Fibroblast of the conjunctiva (primary cell): ENCODE measurements around the gene SLC22A15.
"Not testable (repeated sequence)": the region's sequence is repeated elsewhere in the genome, so short reads cannot be mapped to it uniquely, and the experiment has no call there.

Source experiments
- DNase-seq: peaks from one replicate; pipeline ENCODE4 v3.0.0-alpha.2; 2010; ENCODE audit warnings: low read depth

SLC22A15 gene

GRCh38 chr1:115980998-115981993 is 5.0 kb downstream of the SLC22A15 start:
- peak; percentile 59 for DNase-seq

GRCh38 chr1:115982400-115982799 is 6.1 kb downstream of the SLC22A15 start:
- DNase-seq: no peak

GRCh38 chr1:115983584-115983983 is 7.3 kb downstream of the SLC22A15 start:
- DNase-seq: no peak

DNA sequence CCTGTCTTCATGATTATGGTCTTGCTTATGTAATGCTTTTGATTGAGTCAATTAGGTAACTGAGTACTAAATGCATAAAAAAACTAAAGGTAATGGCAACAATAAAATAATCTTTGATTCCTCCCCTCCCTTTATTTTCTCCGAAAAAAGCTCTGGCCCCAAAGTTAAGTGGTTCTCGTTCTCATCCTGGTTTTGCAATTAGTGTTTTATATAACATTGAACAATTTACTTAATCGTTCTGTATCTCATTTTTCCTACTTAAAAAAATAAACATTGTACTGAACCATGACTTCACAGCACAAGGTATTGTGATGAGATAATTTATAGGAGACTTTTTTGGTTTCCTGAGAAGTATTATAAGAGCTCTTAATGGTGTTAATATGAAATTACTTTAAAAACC is 11.3 kb downstream of the SLC22A15 start:
- DNase-seq: no peak

- no peak for DNase-seq
Measured at GRCh38 chr1:115988953-115989352, 12.6 kb downstream of the SLC22A15 start.

DNA sequence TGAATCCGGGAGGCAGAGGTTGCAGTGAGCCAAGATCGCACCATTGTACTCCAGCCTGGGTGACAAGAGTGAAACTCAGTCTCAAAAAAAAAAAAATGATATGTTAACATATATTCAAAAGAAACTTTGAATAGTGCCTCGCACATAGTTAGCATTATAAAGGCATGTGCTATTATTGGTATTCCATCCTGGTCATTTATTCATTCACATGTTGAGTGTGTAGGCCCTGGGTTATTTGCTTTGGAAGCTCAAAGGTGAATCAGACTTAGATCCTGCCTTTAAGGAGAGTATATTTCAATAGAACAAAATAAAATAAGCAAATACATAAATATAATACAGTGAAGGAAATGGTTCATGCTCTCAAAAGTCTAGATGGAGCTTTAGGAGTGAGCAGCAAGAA is 13.4 kb downstream of the SLC22A15 start:
- DNase-seq: no peak

DNA sequence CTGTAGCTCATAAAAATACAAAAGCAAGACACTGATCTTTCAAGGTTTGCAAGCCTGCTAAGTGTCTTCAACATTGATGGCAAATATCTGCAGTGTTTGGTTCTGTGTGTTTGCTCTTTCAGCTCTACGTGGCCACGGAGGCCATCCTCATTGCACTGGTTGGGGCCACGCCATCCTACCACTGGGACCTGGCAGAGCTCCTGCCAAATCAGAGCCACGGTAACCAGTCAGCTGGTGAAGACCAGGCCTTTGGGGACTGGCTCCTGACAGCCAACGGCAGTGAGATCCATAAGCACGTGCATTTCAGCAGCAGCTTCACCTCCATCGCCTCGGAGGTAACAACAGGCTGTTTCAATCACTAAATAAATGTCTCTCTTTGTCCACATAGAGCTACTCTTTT is 15.6 kb downstream of the SLC22A15 start:
- DNase-seq: no peak

DNA sequence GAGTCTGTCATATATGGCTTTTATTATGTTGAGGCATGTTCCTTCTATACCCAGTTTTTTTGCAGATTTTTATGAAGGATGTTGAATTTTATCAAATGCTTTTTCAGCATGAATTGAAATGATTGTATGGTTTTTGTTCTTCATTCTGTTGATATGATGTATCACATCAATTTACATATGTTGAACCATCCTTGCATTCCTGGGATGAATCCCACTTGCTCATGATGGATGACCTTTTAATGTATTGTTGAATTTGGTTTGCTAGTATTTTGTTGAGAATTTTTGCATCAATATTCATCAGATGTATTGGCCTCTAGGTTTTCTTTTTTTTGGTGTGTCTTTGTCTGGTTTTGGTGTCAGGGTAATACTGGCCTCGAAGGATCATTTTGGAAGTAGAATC is 21.6 kb downstream of the SLC22A15 start:
- not testable (repeated sequence) for DNase-seq

DNA sequence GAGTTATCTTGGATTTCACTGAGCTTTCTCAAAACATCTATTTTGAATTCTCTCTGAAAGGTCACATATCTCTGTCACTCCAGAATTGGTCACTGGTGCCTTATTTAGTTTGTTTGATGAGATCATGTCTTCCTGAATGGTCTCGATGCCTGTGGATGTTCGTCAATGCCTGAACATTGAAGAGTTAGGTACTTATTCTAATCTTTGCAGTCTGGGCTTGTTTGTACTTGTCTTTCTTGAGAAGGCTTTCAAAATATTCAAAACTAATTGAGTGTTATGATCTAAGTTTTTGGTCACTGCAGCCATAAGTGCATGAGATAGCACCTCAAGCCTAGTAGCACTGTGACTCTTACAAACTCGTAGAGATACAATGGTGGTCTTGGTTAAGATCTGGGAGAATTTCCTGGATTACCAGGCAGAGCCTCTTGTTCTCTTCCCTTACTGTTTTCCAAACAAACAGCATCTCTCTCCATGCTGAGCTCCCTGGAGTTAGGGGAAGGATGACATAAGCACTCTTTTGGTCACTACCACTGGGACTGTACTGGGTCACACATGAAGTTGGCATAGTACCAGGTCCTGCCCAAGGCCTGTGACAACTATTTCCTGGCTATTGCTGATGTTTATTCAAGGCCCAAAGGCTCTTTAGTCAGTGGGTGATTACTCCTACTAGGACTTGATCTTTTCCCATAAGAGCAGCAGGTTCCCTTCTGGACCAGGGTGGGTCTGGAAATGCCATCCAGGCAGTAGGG is 25.6 kb downstream of the SLC22A15 start:
- DNase-seq: no peak

DNA sequence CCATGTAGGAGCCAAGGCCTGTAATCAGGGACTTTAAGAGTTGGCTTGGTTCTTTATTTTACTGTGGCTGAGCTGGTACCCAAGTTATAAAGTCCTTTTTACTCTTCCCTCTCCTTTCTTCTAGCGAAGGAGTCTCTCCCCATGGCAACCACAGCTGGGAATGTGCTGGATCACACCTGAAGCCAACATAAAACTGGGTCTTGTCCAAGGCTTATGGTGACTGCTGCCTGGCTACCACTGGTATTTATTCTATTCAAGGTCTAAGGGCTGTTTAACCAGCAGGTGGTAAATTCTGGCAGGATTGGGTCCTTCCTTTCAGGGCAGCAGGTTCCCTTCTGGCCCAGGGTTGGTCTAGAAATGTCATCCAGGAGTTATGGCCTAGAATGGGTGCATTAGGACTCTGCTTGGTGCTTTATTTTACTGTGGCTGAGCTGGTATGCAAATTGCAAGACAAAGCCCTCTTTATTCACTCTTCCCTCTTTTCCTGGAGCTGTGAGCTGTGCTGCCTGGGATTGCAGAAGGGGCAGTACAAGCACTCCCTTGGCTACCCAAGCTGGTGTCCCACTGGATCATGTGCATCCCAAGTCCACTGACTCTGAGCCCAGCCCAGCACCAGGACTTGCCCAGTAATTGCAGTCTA is 26.6 kb downstream of the SLC22A15 start:
- DNase-seq: no peak

- no peak for DNase-seq
Measured at GRCh38 chr1:116003823-116004222, 27.5 kb downstream of the SLC22A15 start.

- no peak for DNase-seq
Measured at GRCh38 chr1:116006486-116006964, 30.2 kb downstream of the SLC22A15 start.

DNA sequence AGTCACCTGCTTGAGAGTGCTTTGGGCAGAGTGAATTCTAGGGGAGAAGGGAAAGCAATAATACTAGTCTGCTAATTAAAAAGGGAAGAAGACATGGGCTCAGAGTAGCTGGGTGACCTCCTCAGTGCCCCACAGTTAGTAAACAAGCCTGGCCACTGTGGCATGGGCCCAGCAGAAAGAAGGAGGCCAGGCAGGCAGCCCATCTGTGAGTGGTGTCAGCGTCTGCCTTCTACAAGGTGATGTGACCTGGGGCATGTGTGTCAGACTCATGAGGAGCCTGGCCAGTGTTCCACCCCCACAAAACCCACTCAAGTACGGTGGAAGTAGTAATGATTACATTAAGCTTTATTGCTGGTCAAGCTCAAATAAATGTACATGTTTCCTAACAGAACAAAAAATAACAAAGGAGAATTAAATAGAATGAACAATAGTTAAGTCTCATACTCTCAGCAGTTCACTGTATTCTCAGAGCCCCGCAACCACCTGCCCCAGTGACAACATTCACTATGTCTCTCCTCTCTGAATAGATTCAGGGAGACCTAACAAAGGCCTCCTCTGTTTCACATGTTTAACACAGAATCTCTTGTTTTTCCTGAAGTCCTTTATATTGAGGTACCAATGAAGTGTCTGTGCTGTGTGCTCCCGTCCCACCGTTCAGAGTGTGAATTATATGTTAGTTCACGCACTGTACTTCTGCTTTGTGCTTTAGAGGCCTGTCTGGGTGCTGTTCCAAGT is 32.5 kb downstream of the SLC22A15 start:
- no peak for DNase-seq

GRCh38 chr1:116012716-116013115 is 36.4 kb downstream of the SLC22A15 start:
- DNase-seq: no peak

- DNase-seq: no peak
Measured at GRCh38 chr1:116015679-116016078, 39.4 kb downstream of the SLC22A15 start.

DNA sequence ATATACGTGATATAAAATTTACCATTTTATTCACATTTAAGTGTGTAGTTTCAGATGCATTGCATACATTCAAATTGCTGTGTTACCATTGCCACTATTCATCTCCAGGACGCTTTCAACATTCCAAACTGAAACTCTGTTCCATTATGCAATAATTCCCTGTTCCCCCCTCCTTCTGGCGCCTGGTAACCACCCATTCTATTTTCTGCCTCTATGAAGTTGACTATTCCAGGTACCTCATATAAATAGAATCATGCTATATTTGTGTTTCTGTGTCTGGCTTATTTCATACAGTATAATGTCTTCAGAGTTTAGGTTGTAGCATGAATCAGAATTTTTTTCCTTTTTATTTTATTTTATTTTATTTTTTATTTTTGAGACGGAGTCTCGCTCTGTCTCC is 41.7 kb downstream of the SLC22A15 start:
- no peak for DNase-seq

GRCh38 chr1:116019653-116020253 is 43.4 kb downstream of the SLC22A15 start:
- no peak for DNase-seq

GRCh38 chr1:116020668-116021272 is 44.5 kb downstream of the SLC22A15 start:
- peak; percentile 51 for DNase-seq

GRCh38 chr1:116024626-116025025 is 48.3 kb downstream of the SLC22A15 start:
- no peak for DNase-seq

- no peak for DNase-seq
Measured at GRCh38 chr1:116026631-116027030, 50.3 kb downstream of the SLC22A15 start.

- no peak for DNase-seq
Measured at GRCh38 chr1:116031302-116031835, 55.1 kb downstream of the SLC22A15 start.
